Raji (cell line): ENCODE data around the gene WDR74.
A peak's percentile ranks its signal among the peaks of the same experiment; 100 is the strongest.

Source experiments
- POLR2A ChIP-seq: IDR thresholded peaks from 2 replicates; pipeline ENCODE4 v1.6.1; 2011; ENCODE audit warnings: low read depth, low read length, control low read depth; ENCODE audit not compliant: insufficient read depth

Gene WDR74

GRCh38 chr11:62791501-62792201 is 47.7 kb downstream of the WDR74 start, which contains the start of gene TMEM223:
Gene TMEM223, minus strand, starts transcription at chr11:62792006. Its CDS starts 12 bp downstream, at chr11:62791994.
- peak; percentile 98 for TF ChIP-seq POLR2A

- no peak for TF ChIP-seq POLR2A
Measured at GRCh38 chr11:62789576-62789975, 49.8 kb downstream of the WDR74 start.

- no peak for TF ChIP-seq POLR2A
Measured at GRCh38 chr11:62788991-62789390, 50.4 kb downstream of the WDR74 start.

DNA sequence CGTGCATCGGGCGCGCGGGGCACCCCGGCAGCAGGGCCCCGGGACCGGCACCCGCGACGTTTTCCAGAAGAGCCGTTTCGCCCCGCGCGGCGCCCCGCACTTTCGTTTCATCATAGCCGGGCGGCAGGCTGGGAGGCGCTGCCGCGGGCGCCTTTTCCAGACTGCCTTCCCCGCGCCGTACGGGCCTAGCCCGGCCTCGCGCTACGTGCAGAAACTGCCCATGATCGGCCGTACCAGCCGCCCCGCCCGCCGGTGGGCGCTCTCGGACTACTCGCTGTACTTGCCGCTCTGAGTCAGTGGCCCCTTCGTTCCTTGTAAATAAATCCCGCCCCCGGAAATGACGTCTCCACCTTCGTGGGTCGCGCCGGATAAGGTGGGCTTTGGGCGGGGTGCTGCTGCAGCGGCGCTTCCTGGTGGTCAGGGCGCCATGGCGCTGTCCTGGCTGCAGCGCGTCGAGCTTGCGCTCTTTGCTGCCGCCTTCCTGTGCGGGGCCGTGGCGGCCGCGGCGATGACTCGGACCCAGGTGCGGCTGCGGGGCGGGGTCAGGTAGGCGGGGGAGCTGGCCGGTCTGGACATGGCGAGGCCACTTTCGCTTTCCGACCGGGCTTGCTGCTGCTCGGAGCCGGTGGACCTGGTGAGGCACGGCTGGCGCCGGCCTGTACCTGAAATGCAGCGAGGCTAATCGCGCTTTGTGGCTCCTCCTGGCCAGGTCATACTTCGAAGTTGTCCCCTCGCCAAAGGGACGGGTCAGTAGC is 52.2 kb downstream of the WDR74 start, which contains the start of gene TMEM179B:
TMEM179B (plus strand) TSS at position 398 of the 755 bp plus-strand sequence; CDS start at position 428, 30 bp downstream.
- peak; percentile 99 for TF ChIP-seq POLR2A

DNA sequence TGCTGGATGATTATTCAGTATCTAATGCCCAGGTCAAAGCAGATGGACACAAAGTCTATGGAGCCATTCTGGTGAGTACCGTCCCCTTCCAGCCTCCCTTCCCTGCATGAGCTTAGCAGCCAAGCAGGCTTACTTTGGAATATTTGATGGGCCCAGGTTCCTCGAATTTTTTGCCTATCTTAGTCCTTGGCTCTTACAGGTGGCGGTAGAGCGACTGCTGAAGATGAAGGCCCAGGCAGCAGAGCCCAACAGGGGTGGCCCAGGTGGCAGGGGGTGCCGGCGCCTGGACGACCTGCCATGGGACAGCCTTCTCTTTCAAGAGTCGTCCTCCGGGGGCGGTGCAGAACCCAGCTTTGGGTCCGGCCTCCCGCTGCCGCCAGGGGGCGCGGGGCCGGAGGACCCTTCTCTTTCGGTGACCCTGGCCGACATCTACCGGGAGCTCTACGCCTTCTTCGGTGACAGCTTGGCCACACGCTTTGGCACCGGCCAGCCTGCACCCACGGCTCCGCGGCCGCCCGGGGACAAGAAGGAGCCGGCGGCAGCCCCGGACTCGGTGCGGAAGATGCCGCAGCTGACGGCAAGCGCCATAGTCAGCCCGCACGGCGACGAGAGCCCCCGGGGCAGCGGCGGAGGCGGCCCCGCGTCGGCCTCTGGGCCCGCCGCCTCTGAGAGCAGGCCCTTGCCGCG is 52.9 kb downstream of the WDR74 start:
- TF ChIP-seq POLR2A, result no peak
